SK-N-SH (cell line): ENCODE results near the gene TTC17. TPM values are rescaled to one million over a fixed set of nuclear protein-coding genes. Genes with fewer than 3 reads are reported as not detected.

Experiments used
- CTCF ChIA-PET: fragments of 300-600, 350-600 bp; formaldehyde crosslinking; extraction: SDS; loops from one replicate; lab custom pipeline; 2021; lab: Yijun Ruan, JAX
- POLR2A ChIA-PET: fragments of 350-600 bp; sonication (Branson Sonifier 250); formaldehyde crosslinking; extraction: SDS; loops from one replicate; lab custom pipeline; 2020; ENCODE audit warnings: antibody characterized with exemption, inconsistent platforms; lab: Yijun Ruan, JAX
- DNase-seq: peaks from one replicate; pipeline ENCODE4 v3.0.0; 2012
- H2AFZ ChIP-seq: fragments of 200-600 bp; sonication (generic); 2 replicates; pipeline ENCODE4 v1.8.1; 2016; ENCODE audit warnings: antibody characterized with exemption, mild to moderate bottlenecking, low read depth
- H3F3A ChIP-seq: fragments of 200-600 bp; sonication (generic); replicated peaks from 2 replicates; pipeline ENCODE3; 2016; ENCODE audit warnings: antibody characterized with exemption, mild to moderate bottlenecking; ENCODE audit not compliant: insufficient read depth
- H3K27ac ChIP-seq, 2 experiments: fragments of 200-500 bp in 1 of 2; fragments of 200-600 bp in 1 of 2; sonication (Bioruptor generic) in 1 of 2; sonication (generic), shearing (Covaris generic) in 1 of 2; 2 replicates each; pipeline versions ENCODE4 v1.5.1 to v1.6.1; 2014 to 2016; ENCODE audit warnings: low read depth in 2 of 2, inconsistent platforms in 1 of 2, low read length in 1 of 2, mild to moderate bottlenecking in 1 of 2, mixed read lengths in 1 of 2
- H3K27me3 ChIP-seq: fragments of 200-600 bp; sonication (generic), shearing (Covaris generic); 2 replicates; pipeline ENCODE4 v1.6.1; 2016; ENCODE audit warnings: mixed run types; ENCODE audit not compliant: insufficient read depth
- H3K36me3 ChIP-seq, 2 experiments: fragments of 200-500 bp in 1 of 2; fragments of 200-600 bp in 1 of 2; sonication (Bioruptor generic) in 1 of 2; sonication (generic) in 1 of 2; replicated peaks in 1 of 2; 2 replicates each; pipeline versions ENCODE3 to v1.5.1; 2014 to 2016; ENCODE audit warnings: low read length in 1 of 2, mild to moderate bottlenecking in 1 of 2; ENCODE audit not compliant: insufficient read depth in 2 of 2, control insufficient read depth in 1 of 2
- H3K4me1 ChIP-seq, 2 experiments: fragments of 200-500 bp in 1 of 2; fragments of 200-600 bp in 1 of 2; sonication (Bioruptor generic) in 1 of 2; sonication (generic), shearing (Covaris generic) in 1 of 2; 2 replicates each; pipeline versions ENCODE4 v1.5.1 to v1.6.1; 2014 to 2016; ENCODE audit warnings: low read depth in 1 of 2, low read length in 1 of 2, mixed run types in 1 of 2; ENCODE audit not compliant: insufficient read depth in 2 of 2, control insufficient read depth in 1 of 2
- H3K4me2 ChIP-seq: fragments of 200-600 bp; sonication (generic), shearing (Covaris generic); 2 replicates; pipeline ENCODE4 v1.6.1; 2017; ENCODE audit warnings: mixed run types
- H3K4me3 ChIP-seq, 2 experiments: fragments of 200-500 bp in 1 of 2; fragments of 200-600 bp in 1 of 2; sonication (Bioruptor generic) in 1 of 2; sonication (generic), shearing (Covaris generic) in 1 of 2; 2 replicates each; pipeline versions ENCODE4 v1.5.1 to v1.8.1; 2014 to 2016; ENCODE audit warnings: low read depth in 2 of 2, inconsistent platforms in 1 of 2, low read length in 1 of 2, mild to moderate bottlenecking in 1 of 2, mixed read lengths in 1 of 2, moderate library complexity in 1 of 2
- H3K79me2 ChIP-seq: fragments of 200-600 bp; sonication (generic); 2 replicates; pipeline ENCODE4 v1.8.1; 2017; ENCODE audit warnings: mild to moderate bottlenecking; ENCODE audit not compliant: insufficient read depth
- H3K9ac ChIP-seq: fragments of 200-600 bp; sonication (generic); 2 replicates; pipeline ENCODE4 v1.6.1; 2017; ENCODE audit warnings: mixed run types
- H3K9me2 ChIP-seq: fragments of 200-600 bp; sonication (generic); 2 replicates; pipeline ENCODE4 v1.6.1; 2017; ENCODE audit warnings: mixed run types
- H3K9me3 ChIP-seq: fragments of 200-600 bp; sonication (generic); 2 replicates; pipeline ENCODE4 v1.6.1; 2017; ENCODE audit warnings: mixed run types, mild to moderate bottlenecking, moderate library complexity
- H4K20me1 ChIP-seq: fragments of 200-600 bp; sonication (generic); 2 replicates; pipeline ENCODE4 v1.6.1; 2017; ENCODE audit warnings: mild to moderate bottlenecking, mixed run types; ENCODE audit not compliant: insufficient read depth
- CHD2 ChIP-seq: fragments of 150-350 bp; IDR thresholded peaks from 2 replicates; pipeline ENCODE4 v1.6.1; 2018; ENCODE audit warnings: low read length; ENCODE audit not compliant: partially characterized antibody
- CTCF ChIP-seq: fragments of 200-600 bp; sonication (generic); IDR thresholded peaks from 2 replicates; pipeline ENCODE4 v1.6.1; 2017; ENCODE audit warnings: antibody characterized with exemption, mild to moderate bottlenecking, moderate library complexity
- FOXM1 ChIP-seq: IDR thresholded peaks from 2 replicates; pipeline ENCODE4 v1.4.0; 2012; ENCODE audit warnings: low read depth, mild to moderate bottlenecking
- GABPA ChIP-seq: IDR thresholded peaks from 2 replicates; pipeline ENCODE4 v1.4.0; 2012; ENCODE audit warnings: low read depth, mild to moderate bottlenecking
- GATA2 ChIP-seq: sonication (generic); formaldehyde crosslinking; IDR thresholded peaks from 2 replicates; pipeline ENCODE4 v1.5.0; 2020; ENCODE audit warnings: mild to moderate bottlenecking, missing genetic modification reagents
- MEF2A ChIP-seq: IDR thresholded peaks from 2 replicates; pipeline ENCODE4 v1.4.0; 2012; ENCODE audit warnings: low read depth, borderline replicate concordance
- MXI1 ChIP-seq: IDR thresholded peaks from 2 replicates; pipeline ENCODE4 v1.6.1; 2012; ENCODE audit warnings: mild to moderate bottlenecking, low read depth, low read length, improper control_type of control experiment
- NFIC ChIP-seq: IDR thresholded peaks from 2 replicates; pipeline ENCODE4 v1.4.0; 2012; ENCODE audit warnings: borderline replicate concordance
- RFX5 ChIP-seq: IDR thresholded peaks from 2 replicates; pipeline ENCODE4 v1.6.1; 2012; ENCODE audit warnings: mild to moderate bottlenecking, improper control_type of control experiment, low read length
- RXRA ChIP-seq: IDR thresholded peaks from 2 replicates; pipeline ENCODE4 v1.4.0; 2012; ENCODE audit warnings: low read depth, mild to moderate bottlenecking, borderline replicate concordance
- SMC3 ChIP-seq: IDR thresholded peaks from 2 replicates; pipeline ENCODE4 v1.6.1; 2012; ENCODE audit warnings: low read depth, low read length, improper control_type of control experiment
- TAF1 ChIP-seq: IDR thresholded peaks from 2 replicates; pipeline ENCODE4 v1.6.1; 2012; ENCODE audit warnings: low read depth, mild to moderate bottlenecking, low read length, moderate library complexity, borderline replicate concordance
- TCF12 ChIP-seq: IDR thresholded peaks from 2 replicates; pipeline ENCODE4 v1.4.0; 2012
- TEAD4 ChIP-seq: IDR thresholded peaks from 2 replicates; pipeline ENCODE4 v1.4.0; 2012; ENCODE audit warnings: mild to moderate bottlenecking, borderline replicate concordance; ENCODE audit not compliant: insufficient read depth
- USF2 ChIP-seq: fragments of 150-350 bp; IDR thresholded peaks from 2 replicates; pipeline ENCODE4 v1.6.1; 2017; ENCODE audit warnings: antibody characterized with exemption, low read length, low read depth, borderline replicate concordance
- YY1 ChIP-seq: IDR thresholded peaks from 2 replicates; pipeline ENCODE4 v1.4.0; 2012; ENCODE audit warnings: low read depth, mild to moderate bottlenecking
- WGBS: methylation state at CpG from one replicate; pipeline ENCODE4 v1.1.6; 2017; ENCODE audit warnings: low lambda C conversion rate; 5-methylcytosine and 5-hydroxymethylcytosine counted together
- polyA plus RNA-seq, 3 experiments: library from polyadenylated mRNA; depleted of rRNA; stranded (reverse); fragments of >200 nt; gene quantifications; 2 replicates each; pipeline ENCODE4 v1.2.3, GENCODE V29; 2012
- TF ChIP-seq, protein P1 (sequence below): IDR thresholded peaks from 2 replicates; pipeline ENCODE4 v1.6.1; 2012; ENCODE audit warnings: mild to moderate bottlenecking, low read depth, low read length, moderate library complexity
- TF ChIP-seq, protein P2 (sequence below): IDR thresholded peaks from 2 replicates; pipeline ENCODE4 v1.4.0; 2012; ENCODE audit warnings: low read depth, borderline replicate concordance
- TF ChIP-seq, protein P3 (sequence below): IDR thresholded peaks from 2 replicates; pipeline ENCODE4 v1.4.0; 2012; ENCODE audit warnings: low read depth

TTC17 gene
- polyA plus RNA-seq, 1 of the 3 experiments (the other 2 are of a cell fraction) = 66.0 TPM

DNA sequence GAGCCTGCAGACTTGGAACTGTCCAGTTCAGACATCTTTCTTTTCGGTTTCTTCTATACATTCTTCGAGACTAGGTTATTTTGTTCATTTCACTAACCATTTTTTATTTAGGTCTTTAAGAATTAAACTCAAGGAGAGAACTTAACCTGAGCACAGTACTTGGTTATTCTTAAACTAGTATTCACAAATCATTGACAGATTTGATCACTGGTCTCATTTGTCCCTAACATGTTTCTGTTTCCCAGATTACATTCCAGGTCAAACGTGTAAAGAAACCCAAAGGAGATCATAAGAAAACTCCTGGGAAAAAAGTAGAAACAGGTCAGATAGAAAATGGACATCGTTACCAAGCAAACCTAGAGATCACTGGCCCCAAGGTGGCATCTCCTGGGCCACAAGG, 85.1 kb downstream of the TTC17 start:
- H4K20me1 ChIP-seq = no peaks in the 10 kb centered on the region
- ChIA-PET POLR2A (no interaction called here), CTCF (no interaction called here)
- H3K4me3 ChIP-seq = no peak overlapping the region
- no peak overlapping the region for H2AFZ ChIP-seq
- no peak overlapping the region for H3K27ac ChIP-seq
- H3K4me1 ChIP-seq = no peaks in the 10 kb centered on the region
- H3K36me3 ChIP-seq = peaks cover 48 to 94% of the 10 kb centered on the region in 2 experiments
- H3K9me2 ChIP-seq = no peaks in the 10 kb centered on the region
- no peak overlapping the region for H3K4me2 ChIP-seq
- DNase-seq = no peak
- WGBS = 94% methylated on average over 4 of the region's 4 CpGs
- H3K9ac ChIP-seq = no peak overlapping the region
- no peak for TF ChIP-seq NFIC
- TF ChIP-seq RFX5 = no peak
- TF ChIP-seq, protein P1, sequence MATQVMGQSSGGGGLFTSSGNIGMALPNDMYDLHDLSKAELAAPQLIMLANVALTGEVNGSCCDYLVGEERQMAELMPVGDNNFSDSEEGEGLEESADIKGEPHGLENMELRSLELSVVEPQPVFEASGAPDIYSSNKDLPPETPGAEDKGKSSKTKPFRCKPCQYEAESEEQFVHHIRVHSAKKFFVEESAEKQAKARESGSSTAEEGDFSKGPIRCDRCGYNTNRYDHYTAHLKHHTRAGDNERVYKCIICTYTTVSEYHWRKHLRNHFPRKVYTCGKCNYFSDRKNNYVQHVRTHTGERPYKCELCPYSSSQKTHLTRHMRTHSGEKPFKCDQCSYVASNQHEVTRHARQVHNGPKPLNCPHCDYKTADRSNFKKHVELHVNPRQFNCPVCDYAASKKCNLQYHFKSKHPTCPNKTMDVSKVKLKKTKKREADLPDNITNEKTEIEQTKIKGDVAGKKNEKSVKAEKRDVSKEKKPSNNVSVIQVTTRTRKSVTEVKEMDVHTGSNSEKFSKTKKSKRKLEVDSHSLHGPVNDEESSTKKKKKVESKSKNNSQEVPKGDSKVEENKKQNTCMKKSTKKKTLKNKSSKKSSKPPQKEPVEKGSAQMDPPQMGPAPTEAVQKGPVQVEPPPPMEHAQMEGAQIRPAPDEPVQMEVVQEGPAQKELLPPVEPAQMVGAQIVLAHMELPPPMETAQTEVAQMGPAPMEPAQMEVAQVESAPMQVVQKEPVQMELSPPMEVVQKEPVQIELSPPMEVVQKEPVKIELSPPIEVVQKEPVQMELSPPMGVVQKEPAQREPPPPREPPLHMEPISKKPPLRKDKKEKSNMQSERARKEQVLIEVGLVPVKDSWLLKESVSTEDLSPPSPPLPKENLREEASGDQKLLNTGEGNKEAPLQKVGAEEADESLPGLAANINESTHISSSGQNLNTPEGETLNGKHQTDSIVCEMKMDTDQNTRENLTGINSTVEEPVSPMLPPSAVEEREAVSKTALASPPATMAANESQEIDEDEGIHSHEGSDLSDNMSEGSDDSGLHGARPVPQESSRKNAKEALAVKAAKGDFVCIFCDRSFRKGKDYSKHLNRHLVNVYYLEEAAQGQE = no peak
- no peak for TF ChIP-seq CHD2
- TF ChIP-seq MEF2A = no peak
- no peak for TF ChIP-seq GATA2 (CRISPR knock-in tag)
- TF ChIP-seq RXRA = no peak
- no peak for TF ChIP-seq TCF12
- no peak for TF ChIP-seq FOXM1
- TF ChIP-seq USF2 = no peak
- TF ChIP-seq TEAD4 = no peak
- no peak for TF ChIP-seq MXI1
- no peak for TF ChIP-seq GABPA
- no peak for TF ChIP-seq TAF1
- TF ChIP-seq CTCF = no peak
- TF ChIP-seq, protein P2, sequence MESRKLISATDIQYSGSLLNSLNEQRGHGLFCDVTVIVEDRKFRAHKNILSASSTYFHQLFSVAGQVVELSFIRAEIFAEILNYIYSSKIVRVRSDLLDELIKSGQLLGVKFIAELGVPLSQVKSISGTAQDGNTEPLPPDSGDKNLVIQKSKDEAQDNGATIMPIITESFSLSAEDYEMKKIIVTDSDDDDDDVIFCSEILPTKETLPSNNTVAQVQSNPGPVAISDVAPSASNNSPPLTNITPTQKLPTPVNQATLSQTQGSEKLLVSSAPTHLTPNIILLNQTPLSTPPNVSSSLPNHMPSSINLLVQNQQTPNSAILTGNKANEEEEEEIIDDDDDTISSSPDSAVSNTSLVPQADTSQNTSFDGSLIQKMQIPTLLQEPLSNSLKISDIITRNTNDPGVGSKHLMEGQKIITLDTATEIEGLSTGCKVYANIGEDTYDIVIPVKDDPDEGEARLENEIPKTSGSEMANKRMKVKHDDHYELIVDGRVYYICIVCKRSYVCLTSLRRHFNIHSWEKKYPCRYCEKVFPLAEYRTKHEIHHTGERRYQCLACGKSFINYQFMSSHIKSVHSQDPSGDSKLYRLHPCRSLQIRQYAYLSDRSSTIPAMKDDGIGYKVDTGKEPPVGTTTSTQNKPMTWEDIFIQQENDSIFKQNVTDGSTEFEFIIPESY = no peak
- TF ChIP-seq, protein P3, sequence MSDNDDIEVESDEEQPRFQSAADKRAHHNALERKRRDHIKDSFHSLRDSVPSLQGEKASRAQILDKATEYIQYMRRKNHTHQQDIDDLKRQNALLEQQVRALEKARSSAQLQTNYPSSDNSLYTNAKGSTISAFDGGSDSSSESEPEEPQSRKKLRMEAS = no peak
- TF ChIP-seq SMC3 = no peak
- TF ChIP-seq YY1 = no peak
- no peaks in the 10 kb centered on the region for H3F3A ChIP-seq
- H3K27me3 ChIP-seq = no peaks in the 10 kb centered on the region
- no peaks in the 10 kb centered on the region for H3K9me3 ChIP-seq
- no peaks in the 10 kb centered on the region for H3K79me2 ChIP-seq
